Smooth muscle cell (in vitro differentiated cells): Measurements from ENCODE around the gene CHD2. TPM values are rescaled to one million over a fixed set of nuclear protein-coding genes. Genes with fewer than 3 reads are reported as not detected.

Experiments
- DNase-seq: peaks from one replicate; lab custom pipeline; 2025; ENCODE audit not compliant: unreplicated experiment; lab: John Stamatoyannopoulos, UW
- H2AFZ ChIP-seq: fragments of 200-600 bp; sonication (generic); 2 replicates; pipeline ENCODE4 v1.6.0; 2016; ENCODE audit warnings: antibody characterized with exemption, low read depth, mild to moderate bottlenecking
- H3F3A ChIP-seq: fragments of 200-600 bp; sonication (generic); 2 replicates; pipeline ENCODE4 v1.6.0; 2017; ENCODE audit warnings: antibody characterized with exemption, low read depth
- H3K27ac ChIP-seq: fragments of 200-600 bp; sonication (generic); 2 replicates; pipeline ENCODE4 v1.5.1; 2016; ENCODE audit warnings: low read depth, mild to moderate bottlenecking
- H3K27me3 ChIP-seq: fragments of 200-600 bp; sonication (generic); 2 replicates; pipeline ENCODE4 v1.6.1; 2016; ENCODE audit warnings: low read depth, mild to moderate bottlenecking
- H3K36me3 ChIP-seq: fragments of 200-600 bp; sonication (generic); 2 replicates; pipeline ENCODE4 v1.5.1; 2016; ENCODE audit warnings: low read depth
- H3K4me1 ChIP-seq: fragments of 200-600 bp; sonication (generic); 2 replicates; pipeline ENCODE4 v1.5.1; 2016; ENCODE audit warnings: low read depth
- H3K4me2 ChIP-seq: fragments of 200-600 bp; sonication (generic); 2 replicates; pipeline ENCODE4 v1.6.0; 2016; ENCODE audit warnings: mild to moderate bottlenecking
- H3K4me3 ChIP-seq: fragments of 200-600 bp; sonication (generic); 2 replicates; pipeline ENCODE4 v1.5.1; 2016; ENCODE audit warnings: mild to moderate bottlenecking
- H3K79me2 ChIP-seq: fragments of 200-600 bp; sonication (generic); 2 replicates; pipeline ENCODE4 v1.6.0; 2016; ENCODE audit warnings: low read depth, mild to moderate bottlenecking
- H3K9ac ChIP-seq: fragments of 200-600 bp; sonication (generic); 2 replicates; pipeline ENCODE4 v1.6.0; 2016; ENCODE audit warnings: low read depth
- H3K9me3 ChIP-seq: fragments of 200-600 bp; sonication (generic); replicated peaks from 2 replicates; pipeline ENCODE4 v1.5.1; 2016; ENCODE audit warnings: low read depth
- H4K20me1 ChIP-seq: fragments of 200-600 bp; sonication (generic); 2 replicates; pipeline ENCODE4 v1.6.0; 2016; ENCODE audit warnings: low read depth
- WGBS: methylation state at CpG from one replicate; pipeline ENCODE4 v1.1.7; 2016; ENCODE audit warnings: low lambda C conversion rate; 5-methylcytosine and 5-hydroxymethylcytosine counted together
- polyA plus RNA-seq: library from polyadenylated mRNA; unstranded; fragments of >200 nt; fragmentation: Nextera tagmentation; extraction: Ambion mirVana; gene quantifications from 2 replicates; pipeline ENCODE4 v1.2.1, GENCODE V29; 2016
- total RNA-seq: library from RNA; depleted of rRNA; stranded (reverse); fragments of >200 nt; gene quantifications from 2 replicates; pipeline ENCODE4 v1.2.3, GENCODE V29; 2014
- TF ChIP-seq, protein P1 (sequence below): fragments of 200-600 bp; sonication (generic); IDR thresholded peaks from 2 replicates; pipeline ENCODE4 v1.5.1; 2017; ENCODE audit warnings: borderline replicate concordance, mild to moderate bottlenecking, antibody characterized with exemption; ENCODE audit not compliant: insufficient read depth, poor library complexity, severe bottlenecking

Gene CHD2
- total and polyA plus RNA-seq, 2 experiments from 2014 or later, result 64.4 to 99.2 TPM

DNA sequence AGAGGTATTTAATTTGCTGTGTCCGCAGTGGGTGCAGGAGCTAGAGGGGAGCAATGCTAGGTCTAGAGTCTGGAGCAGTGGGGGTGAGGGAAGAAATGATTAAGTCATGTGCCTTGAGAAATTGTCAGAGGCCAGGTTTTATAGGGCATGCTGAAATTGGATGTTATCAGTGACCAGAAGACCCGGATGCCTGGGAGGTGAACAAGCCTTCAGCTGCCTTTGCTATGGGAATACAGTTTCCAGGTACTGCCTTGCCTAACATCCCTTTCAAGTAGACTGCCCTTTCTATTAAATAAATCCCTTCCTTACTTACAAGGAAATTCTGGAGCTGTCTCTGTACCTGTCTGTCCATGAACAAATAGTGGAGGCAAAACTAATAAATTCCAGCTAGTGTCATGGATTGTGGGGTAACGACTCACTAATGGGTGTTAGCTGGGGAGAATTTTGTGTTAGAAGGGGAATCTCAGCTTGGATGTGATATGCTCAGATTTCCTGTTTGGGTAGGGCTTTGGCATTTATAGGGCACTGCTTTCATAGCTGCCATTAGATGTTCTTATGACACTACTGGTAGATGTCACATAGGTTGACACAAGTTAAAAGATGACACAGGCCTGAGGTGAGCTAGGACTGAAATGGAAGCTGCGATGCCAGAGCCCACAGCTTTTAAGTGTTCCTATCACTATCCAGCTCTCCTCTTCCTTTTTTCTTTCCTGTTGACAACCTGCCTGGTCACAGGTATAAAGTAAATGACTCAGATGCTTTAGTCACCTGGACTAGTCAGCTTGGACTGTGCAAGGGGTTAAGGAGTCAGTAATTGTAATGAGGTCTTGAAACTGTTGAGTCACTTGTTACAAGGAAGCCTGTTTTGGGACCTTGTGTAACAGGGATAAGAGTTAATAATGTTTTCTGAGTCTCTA is 21.3 kb downstream of the CHD2 start:
- H3K9me3 ChIP-seq, result no peaks in the 10 kb centered on the region
- H4K20me1 ChIP-seq, result peaks cover 70% of the 10 kb centered on the region
- H3K27me3 ChIP-seq, result no peaks in the 10 kb centered on the region
- H2AFZ ChIP-seq, result no peak overlapping the region
- H3F3A ChIP-seq, result peaks cover 40% of the 10 kb centered on the region
- H3K4me3 ChIP-seq, result no peak overlapping the region
- peaks cover 49% of the 10 kb centered on the region for H3K4me1 ChIP-seq
- H3K27ac ChIP-seq, result peak overlapping the region; percentile 96
- TF ChIP-seq, protein P1, sequence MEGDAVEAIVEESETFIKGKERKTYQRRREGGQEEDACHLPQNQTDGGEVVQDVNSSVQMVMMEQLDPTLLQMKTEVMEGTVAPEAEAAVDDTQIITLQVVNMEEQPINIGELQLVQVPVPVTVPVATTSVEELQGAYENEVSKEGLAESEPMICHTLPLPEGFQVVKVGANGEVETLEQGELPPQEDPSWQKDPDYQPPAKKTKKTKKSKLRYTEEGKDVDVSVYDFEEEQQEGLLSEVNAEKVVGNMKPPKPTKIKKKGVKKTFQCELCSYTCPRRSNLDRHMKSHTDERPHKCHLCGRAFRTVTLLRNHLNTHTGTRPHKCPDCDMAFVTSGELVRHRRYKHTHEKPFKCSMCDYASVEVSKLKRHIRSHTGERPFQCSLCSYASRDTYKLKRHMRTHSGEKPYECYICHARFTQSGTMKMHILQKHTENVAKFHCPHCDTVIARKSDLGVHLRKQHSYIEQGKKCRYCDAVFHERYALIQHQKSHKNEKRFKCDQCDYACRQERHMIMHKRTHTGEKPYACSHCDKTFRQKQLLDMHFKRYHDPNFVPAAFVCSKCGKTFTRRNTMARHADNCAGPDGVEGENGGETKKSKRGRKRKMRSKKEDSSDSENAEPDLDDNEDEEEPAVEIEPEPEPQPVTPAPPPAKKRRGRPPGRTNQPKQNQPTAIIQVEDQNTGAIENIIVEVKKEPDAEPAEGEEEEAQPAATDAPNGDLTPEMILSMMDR, result no peak
- no peak for DNase-seq
- peaks cover under 1% of the 10 kb centered on the region for H3K36me3 ChIP-seq
- WGBS, result 68% methylated on average over 4 of the region's 4 CpGs
- H3K9ac ChIP-seq, result peak overlapping the region; percentile 78
- peak overlapping the region; percentile 67 for H3K4me2 ChIP-seq
- H3K79me2 ChIP-seq, result peaks cover 100% of the 10 kb centered on the region

DNA sequence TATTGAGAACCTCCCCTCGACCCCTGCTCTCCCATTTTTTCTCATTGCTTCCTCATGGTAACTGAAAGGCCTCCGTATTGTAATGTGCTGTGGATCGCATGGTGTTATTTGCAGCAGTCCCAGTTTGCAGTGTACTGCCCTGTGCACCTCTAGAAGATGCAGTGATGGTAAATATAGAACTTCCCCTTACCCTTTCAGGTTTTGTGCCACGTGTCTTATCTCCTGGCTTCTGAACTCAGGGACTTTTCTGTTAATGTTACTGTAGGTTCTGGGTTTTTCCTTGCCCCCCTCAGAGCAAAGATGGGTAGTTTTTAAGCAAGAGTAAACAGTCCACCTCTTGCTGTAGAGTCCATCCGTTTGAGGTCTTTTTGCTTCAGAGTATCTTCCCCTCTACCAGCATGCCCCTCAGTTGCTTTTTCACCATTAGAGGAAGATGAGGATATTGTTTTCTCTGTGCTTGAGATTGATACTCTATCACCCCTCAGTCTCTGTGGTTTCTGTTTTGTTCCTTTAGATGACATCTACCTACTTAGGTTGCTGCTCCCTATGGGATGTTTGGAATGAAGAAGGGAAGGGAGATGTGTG is 22.4 kb downstream of the CHD2 start:
- 93% methylated on average over 5 of the region's 5 CpGs for WGBS
- peaks cover 77% of the 10 kb centered on the region for H4K20me1 ChIP-seq
- H3K27me3 ChIP-seq, result no peaks in the 10 kb centered on the region
- no peak for DNase-seq
- peak overlapping the region; percentile 96 for H3K27ac ChIP-seq
- TF ChIP-seq, protein P1, result no peak
- peaks cover 11% of the 10 kb centered on the region for H3K36me3 ChIP-seq
- H3K79me2 ChIP-seq, result peaks cover 100% of the 10 kb centered on the region
- no peak overlapping the region for H3K9ac ChIP-seq
- peaks cover 53% of the 10 kb centered on the region for H3K4me1 ChIP-seq
- no peaks in the 10 kb centered on the region for H3K9me3 ChIP-seq
- no peak overlapping the region for H3K4me3 ChIP-seq
- peaks cover 37% of the 10 kb centered on the region for H3F3A ChIP-seq
- no peak overlapping the region for H2AFZ ChIP-seq
- no peak overlapping the region for H3K4me2 ChIP-seq

DNA sequence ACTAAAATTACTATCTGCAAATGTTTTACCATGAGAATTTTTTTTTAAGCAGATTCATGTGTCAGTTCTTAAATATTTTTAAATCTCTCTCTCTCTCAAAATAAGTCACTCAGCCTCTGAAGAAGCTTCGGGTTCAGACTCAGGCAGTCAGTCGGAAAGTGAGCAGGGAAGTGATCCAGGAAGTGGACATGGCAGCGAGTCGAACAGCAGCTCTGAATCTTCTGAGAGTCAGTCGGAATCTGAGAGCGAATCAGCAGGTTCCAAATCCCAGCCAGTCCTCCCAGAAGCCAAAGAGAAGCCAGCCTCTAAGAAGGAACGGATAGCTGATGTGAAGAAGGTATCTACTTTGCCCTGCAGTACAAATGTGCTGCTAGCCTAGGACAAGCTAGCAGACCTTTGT is 24.1 kb downstream of the CHD2 start:
- H3K27me3 ChIP-seq, result no peaks in the 10 kb centered on the region
- H3K4me2 ChIP-seq, result no peak overlapping the region
- peaks cover 27% of the 10 kb centered on the region for H3K36me3 ChIP-seq
- H3F3A ChIP-seq, result peaks cover 48% of the 10 kb centered on the region
- H3K4me3 ChIP-seq, result no peak overlapping the region
- H3K27ac ChIP-seq, result peak overlapping the region; percentile 39
- 84% methylated on average over 7 of the region's 7 CpGs for WGBS
- no peak overlapping the region for H2AFZ ChIP-seq
- H3K79me2 ChIP-seq, result peaks cover 100% of the 10 kb centered on the region
- peaks cover 50% of the 10 kb centered on the region for H3K4me1 ChIP-seq
- peaks cover 90% of the 10 kb centered on the region for H4K20me1 ChIP-seq
- TF ChIP-seq, protein P1, result no peak
- no peak for DNase-seq
- no peaks in the 10 kb centered on the region for H3K9me3 ChIP-seq
- no peak overlapping the region for H3K9ac ChIP-seq
